Glomerular visceral epithelial cell (primary cell): Measurements from ENCODE around the gene NELL2.
"Not testable (repeated sequence)": the region's sequence is repeated elsewhere in the genome, so short reads cannot be mapped to it uniquely, and the experiment has no call there.

Experiments
- DNase-seq: peaks from one replicate; pipeline ENCODE4 v3.0.0-alpha.2; 2016; ENCODE audit errors: extremely low spot score

The NELL2 gene

GRCh38 chr12:44694017-44694416 lies 182.1 kb downstream of the NELL2 start:
- no peak for DNase-seq

GRCh38 chr12:44689587-44689986 lies 186.5 kb downstream of the NELL2 start:
- DNase-seq, result no peak

- DNase-seq, result not testable (repeated sequence)
Observed at GRCh38 chr12:44686821-44687432, 189.2 kb downstream of the NELL2 start.

- DNase-seq, result no peak
Observed at GRCh38 chr12:44677724-44678123, 198.4 kb downstream of the NELL2 start.

GRCh38 chr12:44674875-44675274 lies 201.2 kb downstream of the NELL2 start:
- DNase-seq, result no peak

- no peak for DNase-seq
Observed at GRCh38 chr12:44673811-44674210, 202.3 kb downstream of the NELL2 start.

GRCh38 chr12:44672042-44672441 lies 204.1 kb downstream of the NELL2 start:
- DNase-seq, result no peak

- DNase-seq, result no peak
Observed at GRCh38 chr12:44668443-44668842, 207.7 kb downstream of the NELL2 start.

- DNase-seq, result no peak
Observed at GRCh38 chr12:44667461-44667860, 208.7 kb downstream of the NELL2 start.

GRCh38 chr12:44663291-44663690 lies 212.8 kb downstream of the NELL2 start:
- DNase-seq, result no peak

- DNase-seq, result no peak
Observed at GRCh38 chr12:44655846-44656245, 220.3 kb downstream of the NELL2 start.

- no peak for DNase-seq
Observed at GRCh38 chr12:44654646-44655639, 221.2 kb downstream of the NELL2 start.

GRCh38 chr12:44653861-44654527 lies 222.1 kb downstream of the NELL2 start:
- no peak for DNase-seq

GRCh38 chr12:44649693-44650092 lies 226.4 kb downstream of the NELL2 start:
- no peak for DNase-seq

GRCh38 chr12:44647917-44648690 lies 228.0 kb downstream of the NELL2 start:
- DNase-seq, result no peak

GRCh38 chr12:44640427-44641190 lies 235.5 kb downstream of the NELL2 start:
- DNase-seq, result no peak

GRCh38 chr12:44637875-44638274 lies 238.2 kb downstream of the NELL2 start:
- no peak for DNase-seq

GRCh38 chr12:44628180-44628579 lies 247.9 kb downstream of the NELL2 start:
- DNase-seq, result no peak

GRCh38 chr12:44627387-44628166 lies 248.5 kb downstream of the NELL2 start:
- no peak for DNase-seq

GRCh38 chr12:44626883-44627282 lies 249.2 kb downstream of the NELL2 start:
- DNase-seq, result no peak
